Measurements from ENCODE around the gene MTHFR.
"Not testable (repeated sequence)": the region's sequence is repeated elsewhere in the genome, so short reads cannot be mapped to it uniquely, and the experiment has no call there.

MTHFR gene

GRCh38 chr1:11831945-11832725, 26.4 kb upstream of the MTHFR start:
- no peak for DNase-seq

GRCh38 chr1:11828511-11828910, 22.7 kb upstream of the MTHFR start:
- DNase-seq: no peak

GRCh38 chr1:11826946-11827345, 21.2 kb upstream of the MTHFR start:
- DNase-seq: no peak

- DNase-seq: no peak
Observed at GRCh38 chr1:11825131-11825530, 19.4 kb upstream of the MTHFR start.

- DNase-seq: no peak
Observed at GRCh38 chr1:11823366-11824137, 17.8 kb upstream of the MTHFR start.

- no peak for DNase-seq
Observed at GRCh38 chr1:11822091-11822490, 16.3 kb upstream of the MTHFR start.

- DNase-seq: no peak
Observed at GRCh38 chr1:11817192-11817591, 11.4 kb upstream of the MTHFR start.

GRCh38 chr1:11813021-11813420, 7.3 kb upstream of the MTHFR start:
- no peak for DNase-seq

- DNase-seq: no peak
Observed at GRCh38 chr1:11807133-11807532, 1.4 kb upstream of the MTHFR start.

- DNase-seq: no peak
Observed at GRCh38 chr1:11806307-11806936, 658 bp upstream of the MTHFR start.

- peak; percentile 57 for DNase-seq
Observed at GRCh38 chr1:11804666-11805421, 920 bp downstream of the MTHFR start.

- not testable (repeated sequence) for DNase-seq
Observed at GRCh38 chr1:11803924-11804665, 1.7 kb downstream of the MTHFR start.

- DNase-seq: peak; percentile 85
Observed at GRCh38 chr1:11802973-11803885, 2.5 kb downstream of the MTHFR start.

- no peak for DNase-seq
Observed at GRCh38 chr1:11802616-11802972, 3.2 kb downstream of the MTHFR start.

- DNase-seq: no peak
Observed at GRCh38 chr1:11800756-11801433, 4.9 kb downstream of the MTHFR start.

- no peak for DNase-seq
Observed at GRCh38 chr1:11800391-11800755, 5.4 kb downstream of the MTHFR start.

GRCh38 chr1:11799896-11800295, 5.9 kb downstream of the MTHFR start:
- DNase-seq: no peak

- no peak for DNase-seq
Observed at GRCh38 chr1:11799099-11799498, 6.7 kb downstream of the MTHFR start.

GRCh38 chr1:11797525-11798216, 8.1 kb downstream of the MTHFR start:
- no peak for DNase-seq

All from stimulated activated CD4-positive, alpha-beta T cell treated with anti-CD3 and anti-CD28 coated beads, Interleukin-15, amount 100 ng/mL, for 24 hours (primary cell).